Measurements from ENCODE around the gene SPDYE2B.
"Not testable (repeated sequence)": the region's sequence is repeated elsewhere in the genome, so short reads cannot be mapped to it uniquely, and the experiment has no call there.

SPDYE2B gene

GRCh38 chr7:102695033-102695552, 45.0 kb downstream of the SPDYE2B start:
- in situ Hi-C loops (cut with MboI; ENCODE audit: low pct_unique_long_range_greater_than_20kb, low sequenced_read_pairs); DNase-seq: not testable (repeated sequence)

DNA sequence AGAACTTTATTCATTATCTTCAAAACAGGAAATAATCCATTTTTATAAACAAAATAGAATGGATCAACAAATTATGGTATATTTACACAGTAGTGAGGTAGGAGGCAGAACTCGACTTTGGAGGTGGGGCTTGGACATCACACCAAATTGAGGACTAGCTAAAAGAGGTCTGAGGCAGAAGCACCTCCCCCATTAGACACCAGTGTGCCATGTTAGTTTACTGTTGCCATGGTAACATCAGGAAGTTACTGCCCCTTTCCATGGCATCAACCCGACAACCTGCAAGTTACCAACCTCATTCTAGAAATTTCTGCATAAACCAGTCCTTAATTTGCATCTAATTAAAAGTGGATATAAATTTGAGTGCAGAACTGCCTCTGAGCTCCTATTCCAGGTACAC, 45.9 kb downstream of the SPDYE2B start:
- in situ Hi-C loops (cut with MboI; ENCODE audit: low pct_unique_long_range_greater_than_20kb, low sequenced_read_pairs); DNase-seq: not testable (repeated sequence)

DNA sequence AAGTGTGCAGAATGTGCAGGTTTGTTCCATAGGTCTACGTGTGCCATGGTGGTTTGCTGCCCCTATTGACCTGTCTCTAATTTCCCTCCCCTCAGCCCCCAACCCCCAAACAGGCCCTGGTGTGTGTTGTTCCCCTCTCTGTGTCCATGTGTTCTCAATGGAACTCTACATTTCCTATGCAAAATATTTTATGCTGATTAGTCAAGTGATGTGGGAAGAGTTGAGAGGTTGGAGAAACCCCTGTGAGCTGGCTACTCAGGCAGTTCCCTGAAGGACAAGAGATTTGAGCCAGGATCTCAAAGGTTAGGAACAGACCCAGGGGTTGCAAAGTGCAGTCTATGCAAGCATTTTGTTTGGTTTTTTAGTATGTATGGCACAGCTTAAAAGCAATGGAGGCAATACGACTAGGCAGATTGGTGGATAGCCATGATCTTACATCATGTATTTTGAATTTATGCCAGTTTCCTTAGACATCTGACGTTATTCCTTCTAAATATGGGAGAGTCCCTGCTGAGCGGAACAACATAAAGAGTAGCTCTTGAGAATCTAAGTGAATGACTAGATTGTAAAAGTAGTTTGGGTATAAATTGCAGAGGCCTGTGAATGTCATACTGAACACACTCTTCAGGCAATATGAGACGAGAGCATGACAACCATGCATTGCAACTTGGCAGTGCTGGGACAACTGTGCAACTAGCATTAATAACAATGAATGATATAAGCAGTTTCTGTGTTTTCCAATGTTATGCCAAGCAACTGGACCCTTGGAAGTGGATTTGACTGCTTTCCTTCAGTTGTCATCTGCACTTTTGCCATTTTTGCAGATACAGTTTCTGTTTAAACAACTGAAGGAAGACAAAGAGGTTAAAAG, 47.8 kb downstream of the SPDYE2B start:
- in situ Hi-C loops (cut with MboI; ENCODE audit: low pct_unique_long_range_greater_than_20kb, low sequenced_read_pairs); DNase-seq: not testable (repeated sequence)

DNA sequence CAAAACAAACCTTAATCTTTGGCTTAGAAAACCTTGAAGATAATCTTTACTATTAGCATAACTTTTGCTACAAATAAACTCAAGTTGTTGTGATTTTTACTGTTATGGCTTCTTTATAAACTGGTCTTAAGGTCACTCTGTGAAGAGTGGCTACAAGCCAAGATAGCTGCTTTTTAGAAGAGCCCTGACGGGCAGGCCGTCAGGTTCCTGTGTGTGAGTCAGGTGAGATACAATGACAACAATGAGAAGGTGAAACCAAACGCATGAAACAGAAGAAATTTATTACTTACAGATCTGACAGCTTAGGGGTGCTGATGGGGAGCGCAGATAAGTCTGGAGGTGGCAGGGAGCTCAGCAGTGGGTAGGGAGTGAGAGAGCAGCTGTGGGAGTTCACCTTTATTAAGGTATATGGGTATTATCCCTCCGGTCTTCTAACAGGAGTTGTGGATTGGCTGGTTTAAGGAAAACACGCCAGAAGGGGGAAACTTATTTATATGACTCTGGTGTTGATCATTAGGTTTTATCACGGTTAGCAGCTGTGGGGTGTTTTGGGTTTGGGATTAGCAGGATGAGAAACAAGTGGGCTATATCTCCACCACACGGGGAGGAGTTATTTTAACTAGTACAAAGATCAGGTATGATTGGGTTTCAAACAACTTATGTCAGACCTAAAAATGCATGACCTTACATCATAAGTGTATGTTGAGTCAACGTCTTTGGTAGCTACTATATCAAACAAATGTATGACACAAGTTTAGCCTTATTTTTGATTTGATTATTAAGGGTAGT, 49.0 kb downstream of the SPDYE2B start:
- DNase-seq; in situ Hi-C loops (cut with MboI; ENCODE audit: low pct_unique_long_range_greater_than_20kb, low sequenced_read_pairs): not testable (repeated sequence)
